Right atrium auricular region (tissue), 2 donors: ENCODE data around the gene NDUFB6. TPM values are rescaled to one million over a fixed set of nuclear protein-coding genes. Genes with fewer than 3 reads are reported as not detected.

Source experiments
- DNase-seq: peaks from one replicate; pipeline ENCODE4 v3.0.0-alpha.2; 2019; ENCODE audit warnings: low spot score
- H3K27ac ChIP-seq, 2 donors: fragments of 200-600 bp; sonication (generic); 1 replicate in 1 of 2; 2 replicates in 1 of 2; pipeline ENCODE4 v1.5.1; 2016 to 2019
- H3K27me3 ChIP-seq, 2 donors: fragments of 200-600 bp; sonication (generic); one replicate each; pipeline versions ENCODE4 v1.5.1 to v1.6.0; 2017 to 2019
- H3K36me3 ChIP-seq: fragments of 200-600 bp; sonication (generic); one replicate; pipeline ENCODE4 v1.5.1; 2016
- H3K4me1 ChIP-seq, 2 donors: fragments of 200-600 bp; sonication (generic); one replicate each; pipeline versions ENCODE4 v1.5.1 to v1.6.0; 2017 to 2019
- H3K4me3 ChIP-seq, 2 donors: fragments of 200-600 bp; sonication (generic); 1 replicate in 1 of 2; 2 replicates in 1 of 2; pipeline ENCODE4 v1.5.1; 2017 to 2019; ENCODE audit warnings: mild to moderate bottlenecking in 1 of 2, moderate library complexity in 1 of 2
- H3K9me3 ChIP-seq, 2 donors: fragments of 200-600 bp; sonication (generic); one replicate each; pipeline ENCODE4 v1.5.1; 2019
- CTCF ChIP-seq, 2 donors: fragments of 200-600 bp; sonication (generic); IDR thresholded peaks; one replicate each; pipeline ENCODE4 v1.5.1; 2019; ENCODE audit warnings: antibody characterized with exemption in 2 of 2
- total RNA-seq, 2 donors: library from RNA; depleted of rRNA; stranded (reverse); fragments of >200 nt; gene quantifications; one replicate each; pipeline ENCODE4 v1.1.0, GENCODE V29; 2016

Gene NDUFB6
- total RNA-seq, 2 donors from 2014 or later = 70.1 to 134 TPM

- no peak for TF ChIP-seq CTCF (IDR thresholded peaks at IDR 0.05)
- Histone ChIP-seq H3K4me3 (no peak overlapping the region), H3K27ac (no peak overlapping the region), H3K36me3 (peaks cover 39% of the 10 kb centered on the region), H3K27me3 (no peaks in the 10 kb centered on the region), H3K4me1 (peaks cover 0 to 20% of the 10 kb centered on the region in 2 donors), H3K9me3 (no peaks in the 10 kb centered on the region)
- no peak for DNase-seq
Measured at GRCh38 chr9:32566770-32567169, 6.2 kb downstream of the NDUFB6 start.

- no peak for DNase-seq
- Histone ChIP-seq H3K4me1 (peaks cover 0 to 12% of the 10 kb centered on the region in 2 donors), H3K4me3 (no peak overlapping the region), H3K27ac (no peak overlapping the region), H3K27me3 (no peaks in the 10 kb centered on the region), H3K36me3 (peaks cover 39% of the 10 kb centered on the region), H3K9me3 (no peaks in the 10 kb centered on the region)
- TF ChIP-seq CTCF (IDR thresholded peaks at IDR 0.05) = no peak
Measured at GRCh38 chr9:32565967-32566366, 7.0 kb downstream of the NDUFB6 start.

- no peak overlapping the region for H3K4me3 ChIP-seq
- no peak for DNase-seq
- H3K9me3 ChIP-seq = no peaks in the 10 kb centered on the region
- no peak for TF ChIP-seq CTCF (IDR thresholded peaks at IDR 0.05)
- no peaks in the 10 kb centered on the region for H3K27me3 ChIP-seq
- H3K4me1 ChIP-seq = peaks cover 0 to 8% of the 10 kb centered on the region in 2 donors
- H3K27ac ChIP-seq = no peak overlapping the region
- no peaks in the 10 kb centered on the region for H3K36me3 ChIP-seq
Measured at GRCh38 chr9:32558408-32558934, 14.5 kb downstream of the NDUFB6 start.

- no peak for TF ChIP-seq CTCF (IDR thresholded peaks at IDR 0.05)
- no peak for DNase-seq
Measured at GRCh38 chr9:32554591-32554990, 18.4 kb downstream of the NDUFB6 start.

GRCh38 chr9:32554107-32554506 is 18.9 kb downstream of the NDUFB6 start:
- no peaks in the 10 kb centered on the region for H3K27me3 ChIP-seq
- no peak overlapping the region for H3K4me3 ChIP-seq
- TF ChIP-seq CTCF (IDR thresholded peaks at IDR 0.05) = no peak
- no peaks in the 10 kb centered on the region for H3K9me3 ChIP-seq
- H3K36me3 ChIP-seq = no peaks in the 10 kb centered on the region
- H3K27ac ChIP-seq = no peak overlapping the region
- no peak for DNase-seq
- peaks cover 0 to 26% of the 10 kb centered on the region in 2 donors for H3K4me1 ChIP-seq

More at GRCh38 chr9:32554591-32554990, 18.4 kb downstream of the NDUFB6 start:
- Histone ChIP-seq H3K36me3 (no peaks in the 10 kb centered on the region), H3K9me3 (no peaks in the 10 kb centered on the region), H3K4me1 (peaks cover 0 to 25% of the 10 kb centered on the region in 2 donors), H3K27ac (no peak overlapping the region), H3K4me3 (no peak overlapping the region), H3K27me3 (no peaks in the 10 kb centered on the region)
